ENCODE data around the gene MECR.

Gene MECR

DNA sequence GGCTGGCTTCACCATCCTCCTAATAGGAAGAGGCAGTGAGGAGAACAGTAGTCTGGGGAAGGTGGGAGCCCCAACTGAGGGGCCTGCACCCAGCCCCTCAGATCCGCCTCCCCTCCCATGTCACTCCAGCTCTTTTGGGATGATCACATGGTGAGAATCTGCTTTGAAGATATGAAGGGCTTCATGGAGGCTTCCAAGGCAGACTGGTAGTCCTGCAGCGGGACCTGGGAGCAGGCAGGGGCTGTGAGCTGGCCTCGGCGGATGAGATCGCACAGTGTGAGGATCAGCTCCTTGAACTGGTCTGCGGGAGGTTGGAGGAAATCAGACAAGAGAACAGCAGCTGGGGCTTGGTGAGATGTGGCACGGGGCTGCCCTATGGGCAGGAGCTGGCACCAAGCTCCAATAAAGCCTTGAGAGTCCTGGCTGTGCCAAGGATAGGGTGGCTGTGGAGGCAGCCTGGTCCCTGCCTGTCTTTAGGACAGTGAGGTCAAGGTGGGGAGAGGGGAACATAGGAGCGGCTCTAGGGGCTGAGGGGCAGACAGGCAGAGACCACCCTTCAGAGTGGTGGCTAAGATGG, 36.8 kb downstream of the MECR start:
- Histone ChIP-seq H3K4me3 (ENCODE audit: low read length in 2 of 2) (no peak overlapping the region), H3K9me3 (ENCODE audit: control insufficient read depth in 2 of 2, low read length in 2 of 2) (no peaks in the 10 kb centered on the region), H3K9ac (ENCODE audit: low read depth in 1 of 2, low read length in 2 of 2) (no peak overlapping the region), H3K36me3 (ENCODE audit: control insufficient read depth in 2 of 2, insufficient read depth in 2 of 2, low read length in 2 of 2) (peaks cover 2 to 33% of the 10 kb centered on the region in 2 donors), H3K27ac (ENCODE audit: low read depth in 2 of 2, low read length in 2 of 2) (no peak overlapping the region), H3K4me1 (ENCODE audit: control insufficient read depth in 2 of 2, insufficient read depth in 2 of 2, low read length in 2 of 2) (no peaks in the 10 kb centered on the region), H3K27me3 (ENCODE audit: control insufficient read depth in 2 of 2, insufficient read depth in 2 of 2, low read length in 2 of 2) (no peaks in the 10 kb centered on the region)

GRCh38 chr1:29190718-29191117, 40.0 kb downstream of the MECR start:
- H3K27ac ChIP-seq (ENCODE audit: low read depth in 2 of 2, low read length in 2 of 2): no peak overlapping the region
- H3K9me3 ChIP-seq (ENCODE audit: control insufficient read depth in 2 of 2, low read length in 2 of 2): no peaks in the 10 kb centered on the region
- H3K4me1 ChIP-seq (ENCODE audit: control insufficient read depth in 2 of 2, insufficient read depth in 2 of 2, low read length in 2 of 2): no peaks in the 10 kb centered on the region
- H3K27me3 ChIP-seq (ENCODE audit: control insufficient read depth in 2 of 2, insufficient read depth in 2 of 2, low read length in 2 of 2): no peaks in the 10 kb centered on the region
- no peak overlapping the region for H3K4me3 ChIP-seq (ENCODE audit: low read length in 2 of 2)
- peaks cover 2 to 21% of the 10 kb centered on the region in 2 donors for H3K36me3 ChIP-seq (ENCODE audit: control insufficient read depth in 2 of 2, insufficient read depth in 2 of 2, low read length in 2 of 2)
- H3K9ac ChIP-seq (ENCODE audit: low read depth in 1 of 2, low read length in 2 of 2): no peak overlapping the region

DNA sequence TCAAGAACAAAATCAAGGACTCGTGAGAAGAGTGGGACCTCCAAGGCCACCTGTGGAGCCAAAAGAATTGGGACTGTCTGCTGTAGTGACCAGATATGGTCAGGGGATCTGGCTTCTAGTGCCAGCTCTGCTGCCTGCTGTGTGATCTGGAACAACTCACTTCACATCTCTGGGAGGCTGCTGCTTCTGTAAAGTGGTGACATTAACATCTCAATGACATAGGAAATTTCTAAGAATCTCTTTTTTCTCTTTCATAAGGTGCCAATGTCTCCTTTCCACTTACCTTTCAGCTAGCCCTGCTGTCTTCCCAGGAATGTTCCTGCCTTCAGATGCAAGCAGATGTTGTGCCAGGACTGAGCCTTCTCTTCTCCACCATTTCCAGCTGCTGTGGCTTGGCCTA, 44.0 kb downstream of the MECR start:
- no peaks in the 10 kb centered on the region for H3K36me3 ChIP-seq (ENCODE audit: control insufficient read depth in 2 of 2, insufficient read depth in 2 of 2, low read length in 2 of 2)
- no peak overlapping the region for H3K4me3 ChIP-seq (ENCODE audit: low read length in 2 of 2)
- H3K27me3 ChIP-seq (ENCODE audit: control insufficient read depth in 2 of 2, insufficient read depth in 2 of 2, low read length in 2 of 2): no peaks in the 10 kb centered on the region
- H3K27ac ChIP-seq (ENCODE audit: low read depth in 2 of 2, low read length in 2 of 2): no peak overlapping the region
- no peaks in the 10 kb centered on the region for H3K9me3 ChIP-seq (ENCODE audit: control insufficient read depth in 2 of 2, low read length in 2 of 2)
- peaks cover 0 to 3% of the 10 kb centered on the region in 2 donors for H3K4me1 ChIP-seq (ENCODE audit: control insufficient read depth in 2 of 2, insufficient read depth in 2 of 2, low read length in 2 of 2)
- no peak overlapping the region for H3K9ac ChIP-seq (ENCODE audit: low read depth in 1 of 2, low read length in 2 of 2)

- Histone ChIP-seq H3K4me1 (ENCODE audit: control insufficient read depth in 2 of 2, insufficient read depth in 2 of 2, low read length in 2 of 2) (peaks cover 0 to 3% of the 10 kb centered on the region in 2 donors), H3K4me3 (ENCODE audit: low read length in 2 of 2) (no peak overlapping the region), H3K36me3 (ENCODE audit: control insufficient read depth in 2 of 2, insufficient read depth in 2 of 2, low read length in 2 of 2) (no peaks in the 10 kb centered on the region), H3K27ac (ENCODE audit: low read depth in 2 of 2, low read length in 2 of 2) (no peak overlapping the region), H3K9ac (ENCODE audit: low read depth in 1 of 2, low read length in 2 of 2) (no peak overlapping the region), H3K9me3 (ENCODE audit: control insufficient read depth in 2 of 2, low read length in 2 of 2) (no peaks in the 10 kb centered on the region), H3K27me3 (ENCODE audit: control insufficient read depth in 2 of 2, insufficient read depth in 2 of 2, low read length in 2 of 2) (no peaks in the 10 kb centered on the region)
These were observed 44.5 kb downstream of the MECR start for GRCh38 chr1:29186252-29186651.

DNA sequence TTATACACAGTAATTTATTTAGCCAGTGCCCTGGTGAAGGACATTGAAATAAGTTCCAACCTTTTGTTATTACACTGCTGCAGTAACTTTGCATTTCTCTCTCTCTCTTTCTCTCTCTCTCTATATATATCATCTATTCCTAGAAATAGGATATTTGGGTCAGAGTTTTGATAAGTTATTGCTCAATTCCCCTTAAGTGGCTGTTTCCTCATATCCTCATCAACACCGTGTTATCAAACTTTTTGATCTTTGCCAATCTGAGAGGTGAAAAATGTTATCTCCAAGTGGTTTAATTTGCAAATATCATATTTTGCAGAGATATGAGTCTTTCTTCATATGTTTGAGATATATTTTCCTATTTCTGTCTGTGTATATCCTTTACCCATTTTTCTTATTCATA, 47.4 kb downstream of the MECR start:
- peaks cover 13 to 15% of the 10 kb centered on the region in 2 donors for H3K4me1 ChIP-seq (ENCODE audit: control insufficient read depth in 2 of 2, insufficient read depth in 2 of 2, low read length in 2 of 2)
- H3K9ac ChIP-seq (ENCODE audit: low read depth in 1 of 2, low read length in 2 of 2): no peak overlapping the region
- peak overlapping the region in 1 of 2 donors; percentile 100 for H3K27ac ChIP-seq (ENCODE audit: low read depth in 2 of 2, low read length in 2 of 2)
- H3K36me3 ChIP-seq (ENCODE audit: control insufficient read depth in 2 of 2, insufficient read depth in 2 of 2, low read length in 2 of 2): peaks cover 2 to 5% of the 10 kb centered on the region in 2 donors
- H3K9me3 ChIP-seq (ENCODE audit: control insufficient read depth in 2 of 2, low read length in 2 of 2): no peaks in the 10 kb centered on the region
- no peak overlapping the region for H3K4me3 ChIP-seq (ENCODE audit: low read length in 2 of 2)
- H3K27me3 ChIP-seq (ENCODE audit: control insufficient read depth in 2 of 2, insufficient read depth in 2 of 2, low read length in 2 of 2): no peaks in the 10 kb centered on the region

DNA sequence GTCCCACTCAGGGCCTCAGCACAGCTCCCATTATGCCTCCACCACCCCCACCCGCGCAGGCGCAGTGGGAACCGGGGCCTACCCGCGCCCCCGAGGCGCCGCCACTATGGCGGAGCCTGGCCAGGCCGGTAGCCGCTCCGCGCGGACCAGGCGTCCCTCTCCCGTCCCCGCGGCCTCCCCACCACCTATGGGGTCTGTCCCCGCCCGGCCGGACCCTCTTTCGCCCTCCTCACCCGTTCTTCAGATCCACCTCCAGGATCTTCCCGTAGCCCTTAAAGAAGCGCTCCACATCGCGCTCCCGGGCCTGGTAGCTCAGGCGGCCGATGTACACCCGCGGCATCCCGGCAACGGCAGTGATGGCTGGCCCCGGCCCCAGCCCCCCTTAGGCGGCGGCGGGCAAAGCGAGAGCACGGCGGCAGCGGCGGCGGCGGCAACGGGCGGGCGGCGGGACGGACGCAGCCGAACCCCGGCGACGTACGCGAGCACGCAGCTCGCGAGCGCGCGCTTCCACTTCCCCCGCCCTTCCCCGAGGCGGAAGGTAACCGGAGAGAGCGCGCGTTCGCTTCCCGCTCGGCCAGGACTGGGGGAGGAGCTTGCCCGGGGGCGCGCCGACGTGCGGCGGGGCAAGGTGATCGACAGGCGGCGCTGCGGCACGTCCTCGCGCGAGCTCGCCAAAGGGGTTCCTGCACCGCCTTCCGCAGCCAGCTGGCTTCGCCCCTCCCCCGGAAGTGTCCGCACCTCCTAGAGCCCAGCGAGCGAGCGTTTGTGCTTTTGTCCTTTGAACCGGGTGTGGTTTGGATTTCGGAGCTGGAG, 49.1 kb downstream of the MECR start, which contains the start of gene SRSF4:
Gene SRSF4, minus strand, starts transcription at position 488 of the 813 bp plus-strand sequence. Its CDS starts 148 bp downstream, at position 340.
- Histone ChIP-seq H3K4me1 (ENCODE audit: control insufficient read depth in 2 of 2, insufficient read depth in 2 of 2, low read length in 2 of 2) (peaks cover 17% of the 10 kb centered on the region in 2 donors), H3K4me3 (ENCODE audit: low read length in 2 of 2) (peak within 1 kb of the TSS; percentile 95 to 96), H3K9me3 (ENCODE audit: control insufficient read depth in 2 of 2, low read length in 2 of 2) (no peaks in the 10 kb centered on the region), H3K36me3 (ENCODE audit: control insufficient read depth in 2 of 2, insufficient read depth in 2 of 2, low read length in 2 of 2) (peaks cover 2 to 5% of the 10 kb centered on the region in 2 donors), H3K9ac (ENCODE audit: low read depth in 1 of 2, low read length in 2 of 2) (peak within 1 kb of the TSS; percentile 94 to 100), H3K27me3 (ENCODE audit: control insufficient read depth in 2 of 2, insufficient read depth in 2 of 2, low read length in 2 of 2) (no peaks in the 10 kb centered on the region), H3K27ac (ENCODE audit: low read depth in 2 of 2, low read length in 2 of 2) (peak within 1 kb of the TSS; percentile 100)

DNA sequence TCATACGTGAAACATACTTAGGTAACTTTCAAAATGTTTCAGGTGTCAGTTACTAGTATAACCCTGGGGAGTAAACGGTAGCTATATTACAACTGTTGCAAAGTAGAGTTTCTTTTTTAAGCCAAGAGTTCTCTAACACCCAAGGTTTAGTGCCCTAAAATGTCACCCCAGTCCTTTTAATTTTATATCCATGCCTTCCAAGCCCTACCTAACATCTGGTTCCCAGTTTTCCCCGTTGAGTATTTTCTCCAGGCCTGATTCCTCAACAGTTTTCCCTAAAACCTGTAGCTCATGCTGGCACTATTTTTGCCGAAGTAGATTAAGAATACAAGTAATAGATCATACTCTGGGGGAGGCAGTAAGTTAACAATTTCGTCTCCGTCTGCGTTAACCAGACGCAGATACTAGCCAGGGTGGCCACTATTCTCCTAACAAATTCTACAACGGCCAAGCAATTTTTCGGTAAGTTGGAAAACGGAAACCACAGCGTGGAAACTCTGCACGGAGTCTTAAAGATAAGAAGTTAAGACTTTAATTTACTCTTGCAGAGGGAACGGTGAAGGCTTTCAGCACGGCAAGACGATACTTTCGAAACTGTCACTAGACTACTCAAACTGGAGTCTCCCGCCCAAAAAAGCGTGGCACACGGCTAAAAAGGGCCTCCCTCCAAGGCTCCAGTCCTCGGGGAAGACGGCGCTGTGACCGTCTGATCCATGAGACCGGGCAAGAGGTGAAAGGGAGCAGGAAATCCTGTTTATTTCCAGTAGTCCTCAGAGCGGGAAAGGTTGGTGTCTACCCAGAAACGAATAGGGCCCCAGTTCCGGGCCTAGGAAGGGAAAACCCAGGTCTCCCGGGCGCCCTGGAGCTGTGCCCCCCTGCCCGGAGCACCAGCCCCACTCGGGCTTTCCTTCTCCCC, 50.0 kb downstream of the MECR start:
- Histone ChIP-seq H3K27ac (ENCODE audit: low read depth in 2 of 2, low read length in 2 of 2) (peak overlapping the region; percentile 100), H3K9ac (ENCODE audit: low read depth in 1 of 2, low read length in 2 of 2) (peak overlapping the region; percentile 94 to 100), H3K27me3 (ENCODE audit: control insufficient read depth in 2 of 2, insufficient read depth in 2 of 2, low read length in 2 of 2) (no peaks in the 10 kb centered on the region), H3K4me3 (ENCODE audit: low read length in 2 of 2) (peak overlapping the region; percentile 95 to 96), H3K9me3 (ENCODE audit: control insufficient read depth in 2 of 2, low read length in 2 of 2) (no peaks in the 10 kb centered on the region), H3K36me3 (ENCODE audit: control insufficient read depth in 2 of 2, insufficient read depth in 2 of 2, low read length in 2 of 2) (peaks cover 2 to 5% of the 10 kb centered on the region in 2 donors), H3K4me1 (ENCODE audit: control insufficient read depth in 2 of 2, insufficient read depth in 2 of 2, low read length in 2 of 2) (peaks cover 17% of the 10 kb centered on the region in 2 donors)

GRCh38 chr1:29179641-29180184, 51.0 kb downstream of the MECR start:
- Histone ChIP-seq H3K9ac (ENCODE audit: low read depth in 1 of 2, low read length in 2 of 2) (peak overlapping the region; percentile 94 to 100), H3K4me1 (ENCODE audit: control insufficient read depth in 2 of 2, insufficient read depth in 2 of 2, low read length in 2 of 2) (peaks cover 17% of the 10 kb centered on the region in 2 donors), H3K36me3 (ENCODE audit: control insufficient read depth in 2 of 2, insufficient read depth in 2 of 2, low read length in 2 of 2) (peaks cover 2 to 5% of the 10 kb centered on the region in 2 donors), H3K27ac (ENCODE audit: low read depth in 2 of 2, low read length in 2 of 2) (peak overlapping the region; percentile 100), H3K9me3 (ENCODE audit: control insufficient read depth in 2 of 2, low read length in 2 of 2) (no peaks in the 10 kb centered on the region), H3K4me3 (ENCODE audit: low read length in 2 of 2) (peak overlapping the region; percentile 95 to 96), H3K27me3 (ENCODE audit: control insufficient read depth in 2 of 2, insufficient read depth in 2 of 2, low read length in 2 of 2) (no peaks in the 10 kb centered on the region)

- no peak overlapping the region for H3K27ac ChIP-seq (ENCODE audit: low read depth in 2 of 2, low read length in 2 of 2)
- no peak overlapping the region for H3K9ac ChIP-seq (ENCODE audit: low read depth in 1 of 2, low read length in 2 of 2)
These were observed 53.6 kb downstream of the MECR start for GRCh38 chr1:29177022-29177705.

More at GRCh38 chr1:29177022-29177705, 53.6 kb downstream of the MECR start:
- Histone ChIP-seq H3K27me3 (ENCODE audit: control insufficient read depth in 2 of 2, insufficient read depth in 2 of 2, low read length in 2 of 2) (no peaks in the 10 kb centered on the region), H3K9me3 (ENCODE audit: control insufficient read depth in 2 of 2, low read length in 2 of 2) (no peaks in the 10 kb centered on the region), H3K4me3 (ENCODE audit: low read length in 2 of 2) (no peak overlapping the region), H3K36me3 (ENCODE audit: control insufficient read depth in 2 of 2, insufficient read depth in 2 of 2, low read length in 2 of 2) (peaks cover 2 to 5% of the 10 kb centered on the region in 2 donors), H3K4me1 (ENCODE audit: control insufficient read depth in 2 of 2, insufficient read depth in 2 of 2, low read length in 2 of 2) (peaks cover 14 to 17% of the 10 kb centered on the region in 2 donors)
